Mesangial cell (primary cell): Measurements from ENCODE around the gene XPR1. TPM values are rescaled to one million over a fixed set of nuclear protein-coding genes. Genes with fewer than 3 reads are reported as not detected.

Source experiments
- total RNA-seq: library from RNA; depleted of rRNA; stranded (reverse); fragments of >200 nt; gene quantifications from 2 replicates; pipeline ENCODE4 v1.2.3, GENCODE V29; 2015

The XPR1 gene
- total RNA-seq, result 18.3 and 25.5 TPM in 2 replicates

DNA sequence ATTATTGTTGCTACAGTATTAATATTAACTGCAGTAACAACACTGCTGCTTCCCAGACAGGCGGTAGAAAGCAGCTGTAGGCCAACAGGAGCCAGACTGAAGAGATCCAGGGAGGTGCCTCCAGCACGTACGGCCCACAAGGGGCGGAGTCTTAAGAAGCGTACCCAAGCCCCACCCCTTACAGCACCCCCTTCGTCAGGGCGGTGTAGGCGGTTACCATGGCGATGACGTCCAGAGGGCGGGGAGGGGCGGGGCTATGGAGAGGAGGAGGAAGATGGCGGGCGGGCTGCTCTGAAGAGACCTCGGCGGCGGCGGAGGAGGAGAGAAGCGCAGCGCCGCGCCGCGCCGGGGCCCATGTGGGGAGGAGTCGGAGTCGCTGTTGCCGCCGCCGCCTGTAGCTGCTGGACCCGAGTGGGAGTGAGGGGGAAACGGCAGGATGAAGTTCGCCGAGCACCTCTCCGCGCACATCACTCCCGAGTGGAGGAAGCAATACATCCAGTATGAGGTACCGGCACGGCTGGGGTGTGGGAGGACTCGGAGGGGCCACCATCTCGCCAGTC lies at the start of gene XPR1:
XPR1 (plus strand) TSS at position 257 of the 560 bp plus-strand sequence; CDS start at position 437, 180 bp downstream.

DNA sequence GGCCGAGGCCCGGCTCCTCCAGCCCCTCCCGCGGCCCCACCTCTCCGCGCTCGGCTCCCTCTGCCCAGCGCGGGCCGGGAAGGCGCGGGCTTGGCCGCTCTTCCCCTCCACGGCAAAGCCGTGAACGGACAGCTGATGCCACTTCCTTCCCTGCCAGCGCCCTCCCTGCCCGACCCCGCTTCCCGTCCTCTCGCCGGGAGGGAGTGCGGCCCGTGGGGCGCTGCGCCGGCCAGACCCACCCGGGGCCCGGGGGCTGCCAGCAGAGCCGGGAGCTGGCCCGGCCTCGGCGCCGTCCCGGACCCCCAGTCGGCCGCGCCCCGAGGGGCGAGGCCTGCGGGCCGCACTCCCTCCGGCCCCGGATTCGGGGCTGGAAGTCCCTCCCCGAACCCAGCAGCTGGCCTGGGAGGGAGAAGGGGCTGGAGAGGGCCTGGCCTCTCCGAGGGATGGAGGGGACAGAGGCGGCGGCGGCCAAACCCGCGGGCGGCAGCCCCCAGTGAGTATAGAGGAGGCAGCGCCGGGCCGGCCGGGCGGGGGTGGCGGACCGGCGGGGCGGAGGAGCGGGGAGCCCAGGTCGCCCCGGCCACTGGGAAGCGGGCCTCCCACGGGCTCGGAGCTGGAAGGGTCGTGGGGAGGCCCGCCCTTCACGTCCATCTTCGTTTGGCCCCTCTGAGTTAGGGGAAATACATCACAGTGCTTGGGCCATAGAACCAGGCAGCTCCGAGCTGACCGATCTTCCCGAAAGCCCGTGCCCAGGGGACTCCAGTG lies 281.2 kb downstream of the XPR1 start, which contains the start of gene KIAA1614:
KIAA1614 (plus strand) TSS at position 97 of the 765 bp plus-strand sequence; CDS start at position 444, 347 bp downstream.

Other genes starting within 250 kb of the XPR1 start
- gene ACBD6, start 129.4 kb upstream of the XPR1 start, total RNA-seq, result 41.7 and 52.6 TPM in 2 replicates
- gene OVAAL, start 73.1 kb upstream of the XPR1 start, total RNA-seq, result not detected in 2 replicates